Glomerular visceral epithelial cell (primary cell): ENCODE data around the gene RAN.
"Not testable (repeated sequence)": the region's sequence is repeated elsewhere in the genome, so short reads cannot be mapped to it uniquely, and the experiment has no call there.

ENCODE experiments used
- DNase-seq: peaks from one replicate; pipeline ENCODE4 v3.0.0-alpha.2; 2016; ENCODE audit errors: extremely low spot score

RAN gene

GRCh38 chr12:130871286-130872178 is at the start of gene RAN:
RAN (plus strand) TSS chr12:130872066; CDS start chr12:130872594, 528 bp downstream.
- peak; percentile 96 for DNase-seq

GRCh38 chr12:130825771-130826150 is 46.1 kb upstream of the RAN start:
- DNase-seq = no peak

- DNase-seq = peak; percentile 31
These were observed 45.6 kb upstream of the RAN start for GRCh38 chr12:130826151-130826801.

- DNase-seq = no peak
These were observed 44.4 kb upstream of the RAN start for GRCh38 chr12:130827432-130827831.

GRCh38 chr12:130828895-130829294 is 43.0 kb upstream of the RAN start:
- DNase-seq = no peak

GRCh38 chr12:130829391-130830245 is 42.2 kb upstream of the RAN start:
- no peak for DNase-seq

- no peak for DNase-seq
These were observed 41.7 kb upstream of the RAN start for GRCh38 chr12:130830246-130830551.

GRCh38 chr12:130831246-130831645 is 40.6 kb upstream of the RAN start:
- no peak for DNase-seq

GRCh38 chr12:130831876-130832405 is 39.9 kb upstream of the RAN start:
- no peak for DNase-seq

GRCh38 chr12:130832561-130833209 is 39.2 kb upstream of the RAN start:
- peak; percentile 14 for DNase-seq

GRCh38 chr12:130835011-130835410 is 36.9 kb upstream of the RAN start:
- no peak for DNase-seq

- DNase-seq = no peak
These were observed 36.4 kb upstream of the RAN start for GRCh38 chr12:130835436-130835835.

GRCh38 chr12:130838284-130838950 is 33.4 kb upstream of the RAN start:
- peak; percentile 29 for DNase-seq

GRCh38 chr12:130838951-130839769 is 32.7 kb upstream of the RAN start, which contains the start of gene STX2:
STX2 (minus strand) TSS chr12:130839250; CDS start chr12:130839099, 151 bp downstream.
- DNase-seq = peak; percentile 88

GRCh38 chr12:130839770-130840404 is 32.0 kb upstream of the RAN start:
- no peak for DNase-seq

GRCh38 chr12:130846369-130846768 is 25.5 kb upstream of the RAN start:
- no peak for DNase-seq

- DNase-seq = no peak
These were observed 24.8 kb upstream of the RAN start for GRCh38 chr12:130847112-130847511.

- DNase-seq = not testable (repeated sequence)
These were observed 23.8 kb upstream of the RAN start for GRCh38 chr12:130848105-130848504.

- DNase-seq = not testable (repeated sequence)
These were observed 23.0 kb upstream of the RAN start for GRCh38 chr12:130848785-130849305.
